ENCODE data around the gene ITSN2.

DNA sequence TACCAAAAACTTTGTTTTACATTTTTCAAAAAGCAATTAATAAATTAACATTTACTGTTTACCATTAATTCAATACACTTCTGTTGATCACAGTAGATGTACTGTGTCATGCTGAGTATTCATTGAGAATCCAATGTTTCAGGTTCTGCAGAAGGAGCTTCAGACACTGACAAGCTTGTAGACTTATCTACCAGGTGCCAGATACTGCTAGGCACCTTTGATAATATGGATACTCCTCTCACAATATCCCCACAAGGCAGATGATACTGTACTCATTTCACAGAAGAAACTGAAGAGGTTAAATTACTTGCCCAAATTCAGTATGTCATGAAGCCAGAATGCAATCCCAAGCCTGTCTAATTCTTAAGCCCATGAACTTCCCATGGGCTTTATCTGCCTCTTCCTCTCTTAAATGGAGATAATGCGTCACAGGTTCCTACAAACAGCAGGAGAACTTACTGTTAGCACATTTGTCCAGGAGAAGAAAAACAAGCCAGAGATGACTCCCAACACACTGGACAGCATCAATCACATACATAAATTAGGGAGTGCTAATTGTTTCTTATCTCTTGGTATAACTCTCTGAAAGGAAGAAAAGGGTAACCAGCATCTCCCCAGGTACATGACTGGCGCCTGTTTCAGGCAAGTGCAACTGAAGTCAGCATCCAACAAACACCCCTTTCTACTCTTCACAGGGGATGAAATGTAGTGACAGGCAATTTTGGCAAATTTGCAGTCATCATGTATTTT, 27.4 kb downstream of the ITSN2 start:
- TF ChIP-seq, protein P1, sequence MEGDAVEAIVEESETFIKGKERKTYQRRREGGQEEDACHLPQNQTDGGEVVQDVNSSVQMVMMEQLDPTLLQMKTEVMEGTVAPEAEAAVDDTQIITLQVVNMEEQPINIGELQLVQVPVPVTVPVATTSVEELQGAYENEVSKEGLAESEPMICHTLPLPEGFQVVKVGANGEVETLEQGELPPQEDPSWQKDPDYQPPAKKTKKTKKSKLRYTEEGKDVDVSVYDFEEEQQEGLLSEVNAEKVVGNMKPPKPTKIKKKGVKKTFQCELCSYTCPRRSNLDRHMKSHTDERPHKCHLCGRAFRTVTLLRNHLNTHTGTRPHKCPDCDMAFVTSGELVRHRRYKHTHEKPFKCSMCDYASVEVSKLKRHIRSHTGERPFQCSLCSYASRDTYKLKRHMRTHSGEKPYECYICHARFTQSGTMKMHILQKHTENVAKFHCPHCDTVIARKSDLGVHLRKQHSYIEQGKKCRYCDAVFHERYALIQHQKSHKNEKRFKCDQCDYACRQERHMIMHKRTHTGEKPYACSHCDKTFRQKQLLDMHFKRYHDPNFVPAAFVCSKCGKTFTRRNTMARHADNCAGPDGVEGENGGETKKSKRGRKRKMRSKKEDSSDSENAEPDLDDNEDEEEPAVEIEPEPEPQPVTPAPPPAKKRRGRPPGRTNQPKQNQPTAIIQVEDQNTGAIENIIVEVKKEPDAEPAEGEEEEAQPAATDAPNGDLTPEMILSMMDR (IDR thresholded peaks at IDR 0.05; ENCODE audit: control extremely low read depth in 1 of 3, insufficient read depth in 1 of 3, low read depth in 1 of 3, low read length in 3 of 3) = no peak
- TF ChIP-seq CREB1 (IDR thresholded peaks at IDR 0.05) = no peak
- no peak for TF ChIP-seq RXRA (IDR thresholded peaks at IDR 0.05; ENCODE audit: insufficient read depth, low read depth, low read length)
- no peak for TF ChIP-seq MAFK (IDR thresholded peaks at IDR 0.05; ENCODE audit: low read depth, low read length)
- no peak for TF ChIP-seq YY1 (IDR thresholded peaks at IDR 0.05; ENCODE audit: low read depth, low read length)
- TF ChIP-seq TCF12 (IDR thresholded peaks at IDR 0.05; ENCODE audit: low read depth, low read length) = no peak

All from H1 (cell line).